ENCODE results near the gene CUX1. TPM values are rescaled to one million over a fixed set of nuclear protein-coding genes. Genes with fewer than 3 reads are reported as not detected.

CUX1 gene
- total and polyA plus RNA-seq, 2 of the 13 experiments (the other 11 are each of a cell fraction or from before 2014, with no cell fraction given) = 13.7 to 14.9 TPM

- TF ChIP-seq NFAT5 (CRISPR knock-in tag; IDR thresholded peaks at IDR 0.05) (no peak), ZFP41 (CRISPR knock-in tag; IDR thresholded peaks at IDR 0.05; ENCODE audit: borderline replicate concordance) (no peak), MTERF4 (CRISPR knock-in tag; IDR thresholded peaks at IDR 0.05) (no peak)
Measured at GRCh38 chr7:102101111-102101551, 283.7 kb downstream of the CUX1 start (continued).

- Histone ChIP-seq H3K9me3 (ENCODE audit: low read length) (no peaks in the 10 kb centered on the region), H3K9ac (ENCODE audit: insufficient read depth, low read depth, low read length) (no peak overlapping the region), H3K27me3 (ENCODE audit: control insufficient read depth in 1 of 2, insufficient read depth in 2 of 2, low read length in 2 of 2) (no peaks in the 10 kb centered on the region), H3K27ac (ENCODE audit: extremely low read length, insufficient read depth, low read length) (no peak overlapping the region), H3K4me3 (replicated peaks in 1 of 3; ENCODE audit: insufficient read depth in 1 of 3, low read depth in 2 of 3, low read length in 3 of 3) (no peak overlapping the region), H4K20me1 (ENCODE audit: insufficient read depth, low read length) (no peaks in the 10 kb centered on the region; the same call in 1 of the 2 replicates), H3K4me2 (ENCODE audit: low read depth, low read length) (no peak overlapping the region), H2AFZ (ENCODE audit: low read length) (no peak overlapping the region), H3K36me3 (replicated peaks in 1 of 2; ENCODE audit: control insufficient read depth in 1 of 2, insufficient read depth in 2 of 2, low read length in 2 of 2) (peaks cover 14 to 60% of the 10 kb centered on the region in 2 experiments; a peak in 4 of 5 replicates), H3K79me2 (ENCODE audit: insufficient read depth, low read length) (no peaks in the 10 kb centered on the region), H3K4me1 (ENCODE audit: insufficient read depth, low read length) (peaks cover 15% of the 10 kb centered on the region)
- BruUV-seq (replicated peaks) = no TSS peak
- TF ChIP-seq SMC3 (IDR thresholded peaks at IDR 0.05; ENCODE audit: low read length) (no peak), SP1 (IDR thresholded peaks at IDR 0.05) (no peak), SP1 (CRISPR knock-in tag; IDR thresholded peaks at IDR 0.05) (no peak), SP2 (CRISPR knock-in tag; IDR thresholded peaks at IDR 0.05) (no peak), ZNF564 (CRISPR knock-in tag; IDR thresholded peaks at IDR 0.05) (no peak)
- POLR2A ChIA-PET = no interaction called here
- CTCF ChIA-PET (ENCODE audit: low intra/inter-chr PET ratio, low total read pairs) = no interaction called here
- DNase-seq (ENCODE audit: low spot score) (no peak), FAIRE-seq (no peak), ATAC-seq (no peak)
- in situ Hi-C loops (cut with HindIII; ENCODE audit: extremely low pct_ligation_motif_present, low pct_unique_long_range_greater_than_20kb) = no loop called here
- intact Hi-C loops (cut with micrococcal nuclease; ENCODE audit: unreplicated experiment) = no loop called here
- WGBS (ENCODE audit: low lambda C conversion rate) = 97% methylated on average over 10 of the region's 11 CpGs
Measured at GRCh38 chr7:102101926-102102325, 284.5 kb downstream of the CUX1 start.
